HK-2 (cell line): Measurements from ENCODE around the gene RIPK4.

Experiments used
- DNase-seq: peaks from one replicate; pipeline ENCODE4 v3.0.0-alpha.2; 2018; ENCODE audit not compliant: unreplicated experiment

Gene RIPK4

DNA sequence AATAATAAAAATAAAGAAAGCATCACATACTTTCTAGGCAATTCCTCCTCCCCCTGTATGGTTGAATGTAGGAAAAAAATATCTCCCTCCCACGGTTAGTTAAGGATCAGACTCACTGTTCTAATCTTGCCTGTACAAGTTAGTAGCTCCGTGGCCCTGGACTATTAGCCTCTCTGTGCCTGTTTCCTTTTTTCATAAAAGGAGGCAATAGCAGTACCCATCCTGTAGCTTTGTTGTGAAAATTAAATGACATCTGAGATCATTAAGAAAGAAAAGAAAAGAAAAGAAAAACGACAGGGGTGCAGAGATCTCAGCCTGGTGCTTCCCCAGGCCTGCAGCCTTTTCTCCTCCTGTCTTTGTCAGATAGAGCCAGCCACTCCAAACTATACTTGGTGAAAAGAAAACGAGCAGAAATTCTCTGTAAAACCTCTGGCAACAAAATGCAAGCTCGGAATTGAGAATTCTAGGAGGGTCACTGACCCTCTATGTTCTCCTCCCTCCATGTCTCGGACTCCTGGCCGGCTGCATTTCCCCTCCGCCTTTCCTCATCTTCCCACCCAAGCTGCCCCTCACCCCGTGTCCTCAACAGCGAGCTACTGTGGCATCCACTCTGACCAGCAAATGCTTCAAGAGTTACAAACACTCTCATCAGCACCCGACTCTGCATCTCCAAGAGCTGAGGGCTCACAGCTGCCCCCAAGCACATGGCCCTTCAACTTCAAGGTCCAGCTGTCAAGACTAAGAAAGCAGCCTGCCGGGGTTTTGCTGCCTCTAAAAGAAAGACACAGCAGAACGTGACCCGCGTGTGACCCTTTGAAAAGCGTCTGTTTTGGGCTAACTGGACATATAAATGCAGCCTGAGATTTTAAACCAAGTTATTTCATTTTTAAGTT, 13.6 kb downstream of the RIPK4 start:
- no peak for DNase-seq

DNA sequence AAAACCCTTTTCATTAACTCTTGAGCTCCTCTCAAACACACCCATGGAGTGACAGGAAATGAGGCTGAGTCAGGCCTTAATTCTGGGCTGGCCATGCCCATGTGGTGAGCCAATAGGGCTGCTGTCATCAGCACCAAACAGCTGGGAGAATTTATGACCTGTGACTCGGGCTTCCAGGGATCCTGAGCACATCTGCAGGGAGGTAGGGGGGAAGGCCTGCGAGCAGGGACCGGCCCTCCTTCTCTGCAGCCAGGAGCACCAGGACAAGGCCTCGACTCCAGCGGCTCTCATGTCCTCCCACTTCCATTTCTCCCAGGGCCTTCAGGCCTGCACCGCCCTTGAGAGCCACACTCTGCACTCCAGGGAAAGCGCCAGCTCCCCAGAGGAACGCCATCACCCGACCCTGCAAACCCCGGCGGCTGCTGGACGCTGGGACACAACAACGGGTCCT, 14.6 kb downstream of the RIPK4 start:
- no peak for DNase-seq

DNA sequence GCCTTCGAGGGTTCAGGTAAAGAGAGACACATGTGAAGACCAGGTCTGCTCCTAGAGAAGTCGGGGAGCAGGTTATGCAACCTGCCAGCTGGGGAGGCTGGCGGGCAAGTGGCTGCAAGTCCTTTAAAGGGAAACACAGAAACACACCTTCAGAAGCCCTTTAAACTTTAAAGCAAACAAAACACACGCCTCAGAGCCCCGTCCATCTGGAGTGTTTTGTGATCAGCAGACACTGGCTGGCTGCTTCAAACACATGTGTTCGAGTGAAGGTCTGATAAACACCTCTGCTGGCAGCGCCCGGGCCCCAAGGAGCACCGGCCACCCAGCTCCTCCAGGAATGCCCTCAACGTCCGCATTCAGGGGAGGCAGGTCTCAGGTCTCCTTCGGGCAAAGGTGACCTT, 15.2 kb downstream of the RIPK4 start:
- no peak for DNase-seq

- no peak for DNase-seq
These were observed 16.2 kb downstream of the RIPK4 start for GRCh38 chr21:41750532-41751151.

DNA sequence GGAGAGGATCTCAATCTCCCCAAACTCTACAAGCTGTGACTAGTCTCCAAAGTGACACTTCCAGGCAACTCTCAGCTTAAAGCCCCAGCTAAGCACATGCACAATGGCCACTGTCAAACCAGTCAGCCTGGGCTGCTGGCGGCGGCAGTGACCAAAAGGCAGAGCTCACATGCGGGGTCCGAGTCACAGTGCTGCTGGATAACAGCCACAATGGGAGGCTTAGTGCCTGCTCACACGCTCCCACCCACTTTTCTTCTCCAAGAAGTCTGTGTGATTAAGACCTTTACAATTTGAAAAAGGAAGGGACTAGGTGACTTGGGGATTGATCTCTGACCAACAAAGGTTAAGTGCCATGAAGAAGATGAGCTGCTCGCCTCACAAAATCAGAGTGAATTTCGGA, 16.8 kb downstream of the RIPK4 start:
- DNase-seq = no peak

DNA sequence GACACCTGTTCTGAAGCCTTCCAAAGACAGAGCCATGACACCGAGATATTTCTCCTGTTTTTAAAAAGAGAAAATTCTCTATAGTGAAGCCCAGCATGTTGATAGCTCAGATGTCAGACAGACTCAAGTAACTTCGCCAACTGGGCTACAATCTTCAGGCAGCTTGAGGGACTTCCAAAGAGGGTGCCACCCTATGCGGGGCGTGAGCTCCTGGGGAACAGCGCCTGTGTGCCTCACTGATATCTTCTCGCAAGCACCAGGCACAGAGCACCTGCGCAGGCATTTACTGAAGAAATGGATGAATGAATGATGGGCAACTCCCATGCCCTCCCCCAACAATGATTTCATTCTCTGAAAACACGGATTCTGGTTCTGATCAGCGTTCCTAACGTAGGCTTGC, 17.6 kb downstream of the RIPK4 start:
- no peak for DNase-seq

GRCh38 chr21:41747943-41748738, 18.7 kb downstream of the RIPK4 start:
- no peak for DNase-seq

- no peak for DNase-seq
These were observed 20.2 kb downstream of the RIPK4 start for GRCh38 chr21:41746744-41747006.

DNA sequence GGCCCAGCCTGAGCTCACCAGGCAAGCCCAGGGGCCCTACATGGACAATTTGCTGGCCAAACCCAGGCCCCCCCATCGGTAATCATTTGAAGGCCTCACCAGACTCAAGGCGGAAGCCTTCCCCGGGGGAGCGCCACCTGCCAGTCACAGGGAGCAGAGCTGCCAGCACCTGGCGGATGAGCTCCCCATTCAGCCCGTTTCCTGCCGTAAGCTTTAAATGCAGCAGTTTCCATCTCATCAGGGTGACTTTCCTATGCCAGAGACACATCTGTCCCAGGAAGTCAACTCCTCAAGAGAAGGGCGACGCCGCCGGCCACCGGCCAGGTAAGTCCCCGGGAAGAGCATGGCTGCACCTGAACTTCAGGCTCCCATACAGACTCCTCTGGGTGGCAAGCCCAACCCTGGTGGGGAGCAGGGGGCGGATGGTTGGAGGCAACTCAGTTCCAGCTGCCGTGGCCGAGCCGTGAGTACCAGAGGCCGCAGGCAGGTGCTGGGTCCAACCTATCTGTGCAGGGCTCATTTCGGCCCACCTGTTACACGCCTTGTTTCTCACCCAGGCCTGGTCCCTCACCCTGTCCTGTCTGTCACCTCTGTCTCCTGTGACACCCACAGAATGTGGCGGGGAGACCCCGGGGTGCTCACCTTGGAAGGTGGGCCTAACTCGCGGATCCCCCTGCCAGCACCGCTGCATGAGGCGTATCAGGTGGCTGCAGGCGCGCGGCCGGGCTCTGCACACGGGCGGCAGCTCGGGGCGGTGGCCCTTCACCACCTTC, 20.7 kb downstream of the RIPK4 start:
- no peak for DNase-seq

- no peak for DNase-seq
These were observed 21.6 kb downstream of the RIPK4 start for GRCh38 chr21:41745026-41745820.

DNA sequence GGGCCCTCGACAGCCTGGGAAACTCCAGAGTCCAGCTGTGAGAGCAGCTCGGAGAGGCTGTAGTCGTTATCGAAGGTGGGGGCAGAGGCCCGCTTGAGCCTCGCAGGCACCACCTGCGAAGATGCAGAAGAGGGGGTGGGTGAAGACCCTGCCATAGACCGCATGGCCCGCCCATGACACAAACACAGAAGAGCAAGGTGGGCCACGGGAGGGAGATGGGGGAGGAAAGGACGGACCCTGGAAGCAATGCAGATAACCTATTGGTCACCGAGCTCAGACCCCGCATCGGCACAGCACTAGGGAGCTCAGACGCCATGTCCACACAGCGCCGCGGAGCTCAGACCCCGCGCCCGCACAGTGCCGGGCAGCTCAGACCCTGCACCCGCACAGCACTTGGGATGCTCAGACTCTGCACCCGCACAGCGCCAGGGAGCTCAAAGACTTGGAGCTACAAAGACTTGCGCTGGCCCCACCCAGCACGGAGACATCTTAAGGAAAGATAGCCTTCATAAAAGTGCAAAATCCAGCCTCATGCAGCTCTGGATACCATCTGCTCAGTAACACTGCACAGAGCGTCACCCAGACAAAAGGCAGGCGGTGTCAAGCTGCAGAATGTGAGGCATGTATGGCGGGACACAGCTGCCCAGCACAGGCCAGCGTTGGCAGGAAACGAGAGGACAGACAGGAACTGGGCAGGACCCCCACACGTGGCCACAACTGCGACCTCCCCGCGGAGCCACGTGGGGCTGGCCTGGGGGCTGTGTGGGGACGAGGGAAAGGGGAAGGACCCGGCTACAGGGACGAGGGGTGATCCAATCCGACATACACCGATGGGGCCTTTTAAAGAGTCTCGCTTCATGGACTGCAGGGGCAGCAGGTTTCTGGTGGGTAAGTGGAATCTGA, 22.6 kb downstream of the RIPK4 start:
- DNase-seq = no peak

DNA sequence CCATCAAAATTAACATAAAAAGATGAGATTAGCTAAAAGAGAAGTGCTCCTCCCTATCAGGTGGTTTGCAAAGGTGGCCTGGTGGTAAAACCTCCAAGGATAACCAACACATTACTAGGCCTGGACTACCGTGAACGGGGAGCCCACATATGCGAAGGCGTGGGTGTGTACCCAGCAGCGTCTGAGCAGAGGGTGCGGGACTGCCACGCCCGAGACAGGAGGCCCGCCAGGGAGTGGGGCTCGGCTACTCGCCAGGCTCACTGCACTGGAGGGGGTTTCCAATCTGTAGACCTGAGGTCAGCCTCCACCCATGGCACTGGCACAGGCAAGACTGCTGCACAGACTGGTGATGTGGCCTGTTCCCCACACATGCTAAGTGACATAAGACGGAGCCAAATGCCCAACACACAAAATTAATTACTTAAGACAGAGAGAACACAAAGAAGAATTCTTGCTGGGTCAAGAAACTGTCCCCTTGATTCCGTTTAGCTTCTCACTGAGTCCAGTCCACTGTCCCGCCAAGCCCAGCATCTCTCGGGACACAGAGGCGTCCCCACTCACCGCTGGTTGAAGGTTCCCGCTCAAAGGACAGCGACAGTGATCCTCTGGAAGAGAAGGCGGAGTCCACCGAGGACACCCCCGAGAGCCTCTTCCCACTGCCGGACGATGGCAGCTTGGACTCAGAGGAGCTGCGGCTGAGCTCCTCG, 23.4 kb downstream of the RIPK4 start:
- DNase-seq = no peak

DNA sequence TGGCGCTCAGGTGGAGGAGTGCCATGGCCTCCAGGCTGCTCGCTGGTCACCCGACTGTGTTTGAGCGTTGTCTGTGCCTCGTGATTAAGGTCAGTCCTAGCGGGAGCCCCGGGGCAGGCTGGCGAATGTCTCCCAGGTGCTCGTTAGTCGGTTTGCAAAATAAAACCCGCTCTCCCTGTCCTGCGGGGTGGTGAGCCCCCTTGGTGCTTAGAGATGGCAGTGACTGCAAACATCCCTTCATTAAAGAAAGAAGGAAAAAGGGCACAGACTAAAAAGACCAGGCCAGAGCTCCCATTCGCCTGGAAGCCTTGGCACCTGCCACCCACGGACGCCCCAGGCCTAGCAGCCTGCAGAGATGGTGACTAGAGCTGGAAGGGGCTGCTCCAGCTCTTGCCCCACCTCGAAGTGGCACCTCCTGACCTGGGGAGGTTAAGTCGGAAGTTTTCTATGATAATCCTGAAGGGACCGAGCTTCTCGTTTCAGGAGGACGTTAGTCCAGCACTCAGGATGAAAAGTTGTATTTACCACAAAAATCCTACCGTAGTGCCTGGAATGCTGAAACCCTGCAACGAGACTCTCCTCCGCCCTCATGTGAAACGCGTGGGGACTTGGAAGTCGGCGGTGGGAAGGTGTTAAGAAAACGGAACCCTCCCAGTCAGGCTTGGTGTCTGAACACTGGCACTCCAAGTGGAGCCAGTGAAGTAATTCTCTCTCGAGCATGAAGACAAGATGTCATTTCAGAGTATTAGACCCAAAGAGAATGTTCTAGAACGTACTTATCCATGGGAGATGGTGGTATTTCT, 24.6 kb downstream of the RIPK4 start:
- DNase-seq = no peak

DNA sequence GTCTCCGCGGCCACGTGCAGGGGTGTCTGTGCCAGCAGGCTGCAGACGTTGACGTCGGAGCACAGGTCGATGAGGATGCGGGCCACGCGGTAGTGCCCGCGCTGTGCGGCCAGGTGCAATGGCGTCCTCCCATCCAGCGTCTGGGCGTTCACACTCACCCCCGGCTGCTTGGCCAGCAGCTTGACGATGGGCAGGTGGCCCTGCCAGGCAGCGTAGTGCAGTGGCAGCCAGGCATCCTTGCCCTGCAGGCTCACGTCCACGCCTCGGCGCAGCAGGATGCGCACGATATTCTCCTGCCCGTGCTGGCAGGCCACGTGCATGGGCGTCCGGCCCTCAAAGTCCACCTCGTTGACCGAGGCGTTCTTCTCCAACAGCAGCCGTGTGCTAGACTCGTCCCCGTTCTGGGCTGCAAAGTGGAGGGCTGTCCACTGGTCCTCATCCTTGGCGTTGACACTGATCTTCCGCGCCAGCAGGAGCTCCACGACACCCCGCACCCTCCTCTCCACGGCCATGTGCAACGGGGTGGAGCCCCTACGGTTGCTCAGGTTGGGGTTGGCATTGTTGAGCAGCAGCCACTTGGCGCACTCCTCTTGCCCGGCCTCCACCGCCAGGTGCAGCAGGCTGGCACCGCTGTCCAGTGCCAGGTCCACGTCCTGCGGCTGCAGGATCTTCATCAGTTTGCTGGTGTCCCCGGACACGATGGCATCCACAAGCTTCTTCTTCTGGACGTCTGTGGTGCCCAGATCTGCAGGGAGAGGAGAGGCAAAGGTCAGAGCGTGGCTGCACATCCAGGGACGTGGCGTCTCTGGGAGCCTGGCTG, 25.4 kb downstream of the RIPK4 start:
- no peak for DNase-seq

DNA sequence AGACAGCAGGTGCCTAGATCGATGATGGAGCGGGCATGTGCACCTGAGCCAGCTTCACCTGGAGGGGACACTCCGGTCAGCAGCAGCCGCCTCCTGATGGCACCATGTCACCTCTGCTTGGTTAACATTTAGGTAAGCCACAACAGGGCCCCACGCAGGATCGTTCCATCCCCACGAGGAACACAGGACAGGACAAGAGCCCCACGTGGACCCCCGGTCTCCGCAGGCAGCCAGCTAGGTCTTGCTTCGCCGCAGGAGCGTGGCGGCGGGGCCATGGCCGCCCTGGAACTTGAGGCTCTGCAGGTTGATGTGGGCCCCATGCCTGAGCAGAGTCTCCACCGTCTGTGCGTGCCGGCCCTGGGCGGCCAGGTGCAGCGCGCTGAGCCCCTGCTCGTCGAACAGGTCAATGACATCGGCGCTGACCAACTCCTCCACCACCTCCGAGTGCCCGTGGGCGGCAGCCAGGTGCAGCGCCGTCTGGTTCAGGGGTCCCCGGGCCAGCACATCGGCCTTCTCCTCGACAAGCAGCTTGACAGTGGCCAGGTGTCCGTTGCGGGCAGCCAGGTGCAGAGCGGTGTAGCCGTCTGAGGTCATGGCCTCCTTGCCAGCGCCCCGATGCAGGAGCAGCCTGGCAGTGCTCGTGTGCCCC, 26.1 kb downstream of the RIPK4 start:
- DNase-seq = no peak

DNA sequence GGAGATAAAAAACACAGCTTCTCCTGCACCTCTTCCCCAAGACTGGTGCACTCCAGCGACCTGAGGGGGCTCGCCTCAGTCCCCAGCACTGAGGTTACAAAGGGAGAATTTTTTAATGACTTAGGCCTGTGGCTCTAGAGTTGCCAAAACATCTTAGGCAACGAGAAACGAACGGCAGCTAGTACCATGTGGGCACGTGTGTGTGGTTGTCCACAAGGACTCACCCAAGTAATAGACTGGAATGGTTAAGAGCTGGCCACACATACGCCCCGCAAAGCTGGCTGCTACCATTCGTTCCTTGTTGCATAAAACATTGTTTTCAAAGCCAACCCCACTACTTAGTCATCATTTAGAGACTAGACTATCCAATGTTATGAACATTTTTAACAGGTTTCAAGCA, 26.9 kb downstream of the RIPK4 start:
- no peak for DNase-seq

DNA sequence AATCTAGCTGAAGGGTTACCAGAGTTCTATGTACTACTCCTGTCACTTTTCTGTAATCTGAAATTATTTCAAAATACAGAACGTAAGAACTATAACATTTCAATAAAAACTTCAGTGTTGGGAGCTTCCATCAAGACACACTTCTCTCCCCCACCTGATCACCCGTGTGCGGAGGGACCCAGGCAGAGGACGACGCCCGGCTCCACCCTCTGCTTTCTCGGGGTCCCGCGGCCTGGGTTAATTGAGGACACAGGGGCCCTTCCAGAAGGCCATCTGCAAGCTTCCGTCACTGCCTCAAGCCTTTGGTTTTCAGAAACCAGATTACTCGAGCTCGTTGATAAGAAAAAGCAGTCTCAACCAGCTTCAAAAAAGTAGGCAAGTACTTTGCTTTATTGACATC, 27.8 kb downstream of the RIPK4 start:
- DNase-seq = no peak
